UCSD-AML1 (cell line): Measurements from ENCODE around the gene RAPGEF2.

Source experiments
- DNase-seq: peaks from one replicate; lab custom pipeline; 2025; ENCODE audit not compliant: unreplicated experiment; lab: John Stamatoyannopoulos, UW

Gene RAPGEF2

GRCh38 chr4:159269956-159270355, 167.1 kb downstream of the RAPGEF2 start:
- DNase-seq: no peak

- DNase-seq: peak; percentile 34
These were observed 169.0 kb downstream of the RAPGEF2 start for GRCh38 chr4:159271856-159272255.

- no peak for DNase-seq
These were observed 169.6 kb downstream of the RAPGEF2 start for GRCh38 chr4:159272273-159273140.

GRCh38 chr4:159273141-159273438, 170.2 kb downstream of the RAPGEF2 start:
- no peak for DNase-seq

GRCh38 chr4:159273841-159274240, 171.0 kb downstream of the RAPGEF2 start:
- DNase-seq: no peak

GRCh38 chr4:159278399-159278798, 175.5 kb downstream of the RAPGEF2 start:
- DNase-seq: no peak

- no peak for DNase-seq
These were observed 176.2 kb downstream of the RAPGEF2 start for GRCh38 chr4:159279084-159279483.

- DNase-seq: no peak
These were observed 177.7 kb downstream of the RAPGEF2 start for GRCh38 chr4:159280442-159281172.

GRCh38 chr4:159281771-159282170, 178.9 kb downstream of the RAPGEF2 start:
- no peak for DNase-seq

- DNase-seq: no peak
These were observed 179.4 kb downstream of the RAPGEF2 start for GRCh38 chr4:159282329-159282728.

GRCh38 chr4:159282944-159283343, 180.1 kb downstream of the RAPGEF2 start:
- DNase-seq: no peak

- no peak for DNase-seq
These were observed 180.8 kb downstream of the RAPGEF2 start for GRCh38 chr4:159283696-159284095.

GRCh38 chr4:159284113-159284512, 181.2 kb downstream of the RAPGEF2 start:
- no peak for DNase-seq

GRCh38 chr4:159284733-159285132, 181.9 kb downstream of the RAPGEF2 start:
- no peak for DNase-seq

GRCh38 chr4:159287767-159288166, 184.9 kb downstream of the RAPGEF2 start:
- DNase-seq: no peak

GRCh38 chr4:159289682-159290081, 186.8 kb downstream of the RAPGEF2 start:
- DNase-seq: no peak

- no peak for DNase-seq
These were observed 187.6 kb downstream of the RAPGEF2 start for GRCh38 chr4:159290321-159291030.

GRCh38 chr4:159291176-159291575, 188.3 kb downstream of the RAPGEF2 start:
- no peak for DNase-seq

- no peak for DNase-seq
These were observed 189.4 kb downstream of the RAPGEF2 start for GRCh38 chr4:159292137-159292896.

- DNase-seq: no peak
These were observed 191.1 kb downstream of the RAPGEF2 start for GRCh38 chr4:159293811-159294515.
